Prostate gland (tissue), 2 donors: ENCODE results near the gene NIBAN1.

Source experiments
- POLR2A ChIP-seq: fragments of 450-650 bp; IDR thresholded peaks from one replicate; pipeline ENCODE4 v1.6.1; 2016; ENCODE audit warnings: antibody characterized with exemption, mild to moderate bottlenecking
- POLR2AphosphoS5 ChIP-seq: sonication (generic); formaldehyde crosslinking; IDR thresholded peaks from one replicate; pipeline ENCODE4 v1.6.1; 2017; ENCODE audit warnings: antibody characterized with exemption
- TF ChIP-seq, protein P1 (sequence below), 4 experiments: fragments of 200-600 bp in 2 of 4; fragments of 450-650 bp in 2 of 4; sonication (generic) in 2 of 4; IDR thresholded peaks; 1 replicate in 3 of 4; 2 replicates in 1 of 4; pipeline ENCODE4 v1.5.1; 2016 to 2019; ENCODE audit warnings: antibody characterized with exemption in 4 of 4, mild to moderate bottlenecking in 2 of 4, moderate library complexity in 2 of 4

DNA sequence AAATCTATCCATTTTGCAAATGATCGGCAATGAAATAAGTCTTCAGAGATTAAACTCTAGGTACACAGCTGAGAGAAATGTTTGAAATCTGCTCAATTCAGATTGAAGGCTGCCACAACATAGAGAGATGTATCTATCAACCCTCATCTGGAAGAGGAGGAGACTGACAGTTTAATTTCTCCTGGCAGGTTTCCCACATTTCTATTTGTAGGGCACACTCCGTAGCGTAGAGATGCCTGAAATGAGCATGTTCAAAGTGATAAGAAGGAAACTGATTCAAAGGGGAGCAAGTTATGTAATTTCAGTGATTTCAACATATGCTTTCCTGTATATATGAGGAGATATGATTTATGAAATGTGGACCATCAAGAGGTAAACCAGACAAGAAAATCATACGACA, 44.1 kb downstream of the NIBAN1 start:
- no peak for TF ChIP-seq POLR2AphosphoS5
- TF ChIP-seq, protein P1, sequence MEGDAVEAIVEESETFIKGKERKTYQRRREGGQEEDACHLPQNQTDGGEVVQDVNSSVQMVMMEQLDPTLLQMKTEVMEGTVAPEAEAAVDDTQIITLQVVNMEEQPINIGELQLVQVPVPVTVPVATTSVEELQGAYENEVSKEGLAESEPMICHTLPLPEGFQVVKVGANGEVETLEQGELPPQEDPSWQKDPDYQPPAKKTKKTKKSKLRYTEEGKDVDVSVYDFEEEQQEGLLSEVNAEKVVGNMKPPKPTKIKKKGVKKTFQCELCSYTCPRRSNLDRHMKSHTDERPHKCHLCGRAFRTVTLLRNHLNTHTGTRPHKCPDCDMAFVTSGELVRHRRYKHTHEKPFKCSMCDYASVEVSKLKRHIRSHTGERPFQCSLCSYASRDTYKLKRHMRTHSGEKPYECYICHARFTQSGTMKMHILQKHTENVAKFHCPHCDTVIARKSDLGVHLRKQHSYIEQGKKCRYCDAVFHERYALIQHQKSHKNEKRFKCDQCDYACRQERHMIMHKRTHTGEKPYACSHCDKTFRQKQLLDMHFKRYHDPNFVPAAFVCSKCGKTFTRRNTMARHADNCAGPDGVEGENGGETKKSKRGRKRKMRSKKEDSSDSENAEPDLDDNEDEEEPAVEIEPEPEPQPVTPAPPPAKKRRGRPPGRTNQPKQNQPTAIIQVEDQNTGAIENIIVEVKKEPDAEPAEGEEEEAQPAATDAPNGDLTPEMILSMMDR (IDR thresholded peaks at IDR 0.05), result no peak
- TF ChIP-seq POLR2A, result no peak
